GM18870 (cell line): Measurements from ENCODE around the gene RPL19.

Source experiments
- ATAC-seq: cut with Tn5 transposase; IDR thresholded peaks from one replicate; pipeline ENCODE4 v1.9.1; 2021; ENCODE audit warnings: moderate library complexity; ENCODE audit not compliant: unreplicated experiment

RPL19 gene

DNA sequence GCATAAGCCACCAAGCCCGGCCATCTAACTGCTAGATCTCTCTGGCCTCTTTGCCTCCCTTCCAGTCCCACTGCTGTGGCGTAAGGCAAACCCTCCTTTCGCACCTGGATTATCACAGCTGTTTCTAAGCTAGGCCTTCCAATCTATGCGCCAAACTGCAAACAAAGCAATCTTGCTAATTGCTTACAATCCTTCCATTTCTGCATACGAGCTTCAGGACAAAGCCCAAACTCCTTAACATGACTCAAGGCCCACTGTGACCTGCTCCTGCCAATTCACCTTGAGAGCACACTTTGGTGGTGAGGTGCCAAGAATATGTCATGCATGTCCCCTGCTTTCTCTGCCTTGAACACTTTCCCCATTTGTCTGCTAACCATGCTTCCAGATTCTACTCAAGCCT is 28.1 kb upstream of the RPL19 start:
- no peak for ATAC-seq

GRCh38 chr17:39173080-39173479 is 27.0 kb upstream of the RPL19 start:
- no peak for ATAC-seq

DNA sequence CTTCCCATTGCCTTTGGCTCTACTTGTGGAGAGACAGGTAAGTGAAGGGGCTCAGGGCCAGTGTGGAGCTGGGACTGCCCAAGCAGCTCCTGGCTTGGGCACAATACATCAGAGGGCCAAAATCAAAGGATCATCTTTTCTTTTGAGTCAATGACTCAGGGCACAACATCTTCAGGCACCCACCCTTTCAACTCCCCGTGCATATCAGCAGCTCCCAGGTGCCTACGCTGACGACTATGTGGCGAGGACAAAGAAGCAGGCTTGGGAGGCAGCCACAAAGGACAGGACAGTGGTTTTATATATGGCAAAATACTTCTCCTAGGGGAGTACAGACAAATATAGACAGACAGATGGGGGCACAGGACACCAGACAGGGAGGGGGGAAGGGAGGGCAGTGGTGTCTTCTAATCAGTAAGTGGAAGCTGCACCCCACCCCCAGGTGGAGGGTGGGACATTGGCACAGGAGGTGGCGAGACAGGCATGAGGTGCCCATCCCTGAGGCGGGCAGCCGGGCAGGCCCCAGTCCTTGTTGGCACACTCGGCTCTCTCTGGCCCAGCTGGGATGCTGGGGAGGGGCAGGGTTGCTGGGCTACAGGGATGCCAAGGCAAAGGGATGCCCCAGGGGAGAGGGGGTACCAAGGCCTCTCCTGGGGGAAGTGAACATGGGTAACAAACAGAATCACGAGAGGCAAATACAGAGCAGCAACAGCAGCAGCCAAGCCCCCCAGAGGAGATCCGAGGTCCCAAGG is 26.4 kb upstream of the RPL19 start:
- no peak for ATAC-seq

DNA sequence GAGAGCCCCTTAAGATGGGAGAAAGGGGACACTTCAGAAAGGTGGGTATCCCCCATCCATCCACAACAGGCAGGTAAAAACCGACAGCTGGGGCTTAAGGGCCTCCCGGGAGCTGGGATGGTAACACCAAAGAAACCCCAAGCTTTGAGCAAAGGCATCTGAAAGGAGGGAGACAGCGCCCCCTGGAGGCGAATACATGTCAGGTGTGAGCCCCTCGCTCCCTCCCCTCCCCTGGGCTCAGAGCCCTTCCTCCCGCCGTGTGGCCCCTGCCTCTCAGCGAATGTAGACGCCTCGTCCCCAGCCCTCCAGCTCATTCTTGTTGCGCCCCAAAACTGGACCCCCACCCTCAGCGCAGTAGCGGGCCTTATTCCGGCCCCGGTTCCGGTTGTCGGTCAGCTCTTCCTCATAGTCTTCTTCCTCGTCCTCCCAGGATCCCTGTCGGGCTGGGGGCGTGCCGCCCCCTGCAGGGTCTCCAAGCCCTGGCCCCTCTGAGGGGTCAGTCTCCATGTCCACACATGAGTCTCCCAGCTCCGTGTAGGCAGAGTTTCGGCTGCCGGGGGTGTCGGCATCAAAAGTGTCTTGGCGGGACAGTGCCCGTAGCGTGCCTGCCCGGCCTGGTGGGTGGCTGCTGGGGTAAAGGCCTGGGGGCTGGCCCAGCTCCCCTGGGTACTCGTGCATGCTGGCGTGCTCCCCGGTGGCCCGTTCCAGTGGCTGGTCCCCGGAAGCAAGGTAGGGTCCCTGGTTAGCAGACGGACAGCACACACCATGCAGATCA is 25.0 kb upstream of the RPL19 start:
- ATAC-seq, result no peak

GRCh38 chr17:39175695-39176093 is 24.4 kb upstream of the RPL19 start:
- ATAC-seq, result no peak

GRCh38 chr17:39177256-39177655 is 22.8 kb upstream of the RPL19 start:
- no peak for ATAC-seq

GRCh38 chr17:39178536-39178935 is 21.5 kb upstream of the RPL19 start:
- ATAC-seq, result no peak

GRCh38 chr17:39181303-39181702 is 18.8 kb upstream of the RPL19 start:
- no peak for ATAC-seq

GRCh38 chr17:39183045-39183444 is 17.0 kb upstream of the RPL19 start:
- ATAC-seq, result no peak

- ATAC-seq, result no peak
Observed at GRCh38 chr17:39183720-39184119, 16.4 kb upstream of the RPL19 start.

DNA sequence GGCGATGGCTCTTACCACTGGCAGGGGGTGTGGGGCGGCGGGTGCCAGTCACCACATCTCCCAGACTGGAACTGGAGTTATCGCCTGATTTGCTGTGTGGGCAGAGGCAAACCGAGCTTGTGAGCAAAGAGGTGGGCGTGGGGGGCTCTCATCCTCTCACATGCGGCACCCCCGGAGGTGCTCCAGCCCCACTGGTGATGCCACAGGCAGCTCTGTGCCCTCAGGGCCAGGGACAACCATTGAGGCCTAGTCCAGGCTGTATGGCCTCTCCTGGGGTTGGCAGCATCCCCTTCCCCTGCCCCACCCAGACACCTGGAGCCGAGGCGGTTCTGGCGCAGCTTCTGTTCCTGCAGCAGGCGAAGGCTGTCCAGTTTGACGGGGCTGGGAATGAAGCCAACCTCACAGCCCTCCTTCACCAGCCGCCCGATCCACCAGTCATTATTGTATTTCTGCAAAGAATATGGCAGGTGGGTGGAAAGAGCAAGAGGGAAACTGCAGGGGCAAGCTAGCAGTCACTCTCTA is 13.5 kb upstream of the RPL19 start:
- ATAC-seq, result no peak

DNA sequence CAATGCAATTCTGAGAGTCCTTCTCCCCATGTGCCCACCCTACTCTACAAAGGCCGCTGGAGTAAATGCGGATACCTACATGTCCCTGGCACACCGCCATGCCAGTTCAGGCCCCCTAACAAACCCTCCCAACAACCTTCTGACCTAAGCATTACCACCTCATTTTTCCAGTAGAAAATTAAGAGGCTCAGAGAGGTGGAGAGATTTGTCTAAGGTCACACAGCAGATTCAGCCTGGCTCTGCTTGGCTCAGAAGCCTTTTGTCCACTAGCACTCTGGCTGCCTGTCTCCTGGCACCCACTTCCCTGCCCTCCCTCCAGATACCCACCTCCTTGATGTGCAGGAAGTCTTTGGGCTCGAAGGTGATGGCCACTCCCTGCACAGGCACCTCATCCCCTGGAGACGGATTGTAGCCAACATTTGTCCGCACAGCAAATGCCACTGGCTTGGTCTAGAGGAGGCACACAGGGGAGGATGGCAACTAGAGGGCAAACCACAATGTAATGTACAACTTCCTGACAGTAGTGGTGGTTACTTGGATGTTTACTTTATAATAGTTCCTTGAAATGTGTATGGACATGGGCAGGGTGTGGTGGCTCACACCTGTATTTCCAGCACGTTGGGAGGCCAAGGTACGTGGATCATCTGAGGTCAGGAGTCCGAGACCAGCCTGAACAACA is 12.8 kb upstream of the RPL19 start:
- ATAC-seq, result no peak

- ATAC-seq, result no peak
Observed at GRCh38 chr17:39191750-39192510, 8.2 kb upstream of the RPL19 start.

DNA sequence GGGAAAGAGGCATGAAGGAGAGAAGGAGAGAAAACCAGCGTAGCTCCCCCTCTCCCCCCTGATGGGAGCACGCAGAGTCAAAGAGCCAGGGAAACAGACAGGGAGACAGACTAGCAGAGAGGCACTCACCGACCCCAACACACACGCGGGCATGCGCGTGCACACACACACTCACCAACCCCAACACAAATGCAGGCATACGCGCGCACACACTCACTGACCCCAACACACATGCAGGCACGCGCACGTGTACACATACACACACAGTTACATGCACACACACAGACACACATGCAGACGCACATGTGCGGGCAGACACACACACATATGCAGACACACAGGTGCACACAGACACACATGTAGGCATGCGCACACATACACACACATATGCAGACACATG is 7.2 kb upstream of the RPL19 start:
- ATAC-seq, result no peak

DNA sequence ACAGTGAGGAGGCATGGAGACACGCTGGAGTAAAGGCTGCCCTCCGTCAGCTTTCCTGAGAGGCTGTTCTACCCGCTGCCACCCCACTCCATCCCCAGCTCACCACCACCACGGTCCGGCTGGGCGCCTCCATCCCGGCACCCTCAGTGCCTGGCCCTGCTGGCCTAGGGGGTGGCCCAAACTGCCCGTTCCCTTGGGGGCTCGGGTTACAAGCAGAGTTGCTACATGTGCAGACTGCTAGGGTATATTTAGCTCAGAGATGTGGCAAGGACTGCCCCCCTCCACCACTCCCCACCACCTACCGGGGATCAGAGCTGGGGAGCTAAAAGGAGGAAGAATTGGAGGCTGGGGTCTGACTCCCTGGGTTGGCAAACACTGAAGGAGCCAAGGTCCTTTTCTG is 6.7 kb upstream of the RPL19 start:
- no peak for ATAC-seq

DNA sequence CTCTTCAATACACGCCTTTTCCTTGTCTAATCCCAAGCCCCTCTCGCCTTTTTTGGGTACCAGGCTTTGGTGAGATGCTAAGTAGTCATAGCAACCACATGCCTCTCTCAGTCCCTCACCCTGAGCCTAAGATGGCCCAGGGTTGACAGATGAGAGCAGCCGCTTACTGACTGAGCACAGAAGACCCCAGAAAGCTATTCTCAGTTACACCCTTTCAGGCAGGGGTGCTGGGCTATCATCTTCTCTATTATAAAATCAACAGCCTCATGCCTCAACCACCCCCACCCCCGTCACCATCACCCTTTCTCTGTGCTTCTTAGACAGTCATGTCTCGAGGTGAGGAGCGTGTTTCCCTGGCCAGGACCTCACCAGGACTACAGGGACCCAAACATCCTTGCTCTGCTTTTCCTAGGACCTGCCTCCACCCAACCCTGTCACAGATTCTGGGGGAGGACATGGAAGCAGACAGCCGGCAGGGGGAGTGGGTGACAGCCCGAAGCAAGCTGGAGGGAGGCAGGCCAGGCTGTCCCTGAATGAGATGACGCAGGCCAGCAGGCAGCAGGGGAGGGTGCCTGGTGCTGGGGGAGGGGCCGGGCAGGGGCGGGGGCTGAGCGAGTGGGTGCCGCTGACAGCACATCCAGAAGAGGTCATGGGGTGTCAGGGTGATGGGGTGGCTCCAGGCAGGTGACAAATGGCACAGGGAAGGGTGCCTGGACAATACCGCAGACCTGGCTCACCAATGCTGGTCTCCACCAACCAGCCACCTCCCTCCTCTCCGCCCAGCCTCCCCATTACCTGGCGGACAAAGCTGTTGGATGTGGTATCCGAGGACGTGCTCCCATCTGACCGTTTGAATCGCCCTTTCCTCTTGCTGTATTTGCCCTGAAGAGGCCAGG is 5.7 kb upstream of the RPL19 start:
- ATAC-seq, result no peak

- ATAC-seq, result no peak
Observed at GRCh38 chr17:39194985-39195524, 5.0 kb upstream of the RPL19 start.

- no peak for ATAC-seq
Observed at GRCh38 chr17:39195568-39196160, 4.4 kb upstream of the RPL19 start.

GRCh38 chr17:39196241-39196807 is 3.8 kb upstream of the RPL19 start:
- no peak for ATAC-seq
